HL-60 (cell line): ENCODE results near the gene COL4A3.

ENCODE experiments used
- GABPA ChIP-seq: IDR thresholded peaks from 2 replicates; pipeline ENCODE4 v1.6.1; 2012; ENCODE audit warnings: low read depth
- POLR2AphosphoS5 ChIP-seq: IDR thresholded peaks from 2 replicates; pipeline ENCODE4 v1.6.1; 2012; ENCODE audit warnings: low read depth
- SPI1 ChIP-seq: IDR thresholded peaks from 2 replicates; pipeline ENCODE4 v1.6.1; 2012; ENCODE audit warnings: low read depth, mild to moderate bottlenecking, borderline replicate concordance
- TF ChIP-seq, protein P1 (sequence below): IDR thresholded peaks from one replicate; pipeline ENCODE4 v1.5.1; 2011; ENCODE audit warnings: low read length, control low read depth, inconsistent platforms; ENCODE audit not compliant: insufficient read depth
- TF ChIP-seq, protein P2 (sequence below): IDR thresholded peaks from 2 replicates; pipeline ENCODE4 v1.6.1; 2012; ENCODE audit warnings: low read depth; ENCODE audit not compliant: insufficient replicate concordance

DNA sequence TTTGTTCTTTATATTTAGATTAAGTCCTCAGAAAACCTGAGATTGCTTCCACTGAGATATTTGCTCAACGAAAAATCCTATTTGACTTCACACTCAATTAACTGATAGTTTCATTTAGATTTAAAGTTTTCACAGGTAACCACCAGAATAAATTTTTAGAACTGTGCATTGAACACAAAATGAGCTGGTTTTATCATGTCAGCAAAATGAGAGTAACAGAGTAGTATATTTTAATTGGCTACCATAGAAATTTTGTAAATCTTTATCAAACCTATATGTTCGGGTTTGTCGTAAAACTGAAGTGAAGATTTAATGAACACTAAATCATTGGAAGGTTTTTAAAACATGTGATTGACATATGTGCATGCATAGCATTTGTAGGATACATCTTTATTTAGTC, 127.9 kb downstream of the COL4A3 start:
- TF ChIP-seq, protein P1, sequence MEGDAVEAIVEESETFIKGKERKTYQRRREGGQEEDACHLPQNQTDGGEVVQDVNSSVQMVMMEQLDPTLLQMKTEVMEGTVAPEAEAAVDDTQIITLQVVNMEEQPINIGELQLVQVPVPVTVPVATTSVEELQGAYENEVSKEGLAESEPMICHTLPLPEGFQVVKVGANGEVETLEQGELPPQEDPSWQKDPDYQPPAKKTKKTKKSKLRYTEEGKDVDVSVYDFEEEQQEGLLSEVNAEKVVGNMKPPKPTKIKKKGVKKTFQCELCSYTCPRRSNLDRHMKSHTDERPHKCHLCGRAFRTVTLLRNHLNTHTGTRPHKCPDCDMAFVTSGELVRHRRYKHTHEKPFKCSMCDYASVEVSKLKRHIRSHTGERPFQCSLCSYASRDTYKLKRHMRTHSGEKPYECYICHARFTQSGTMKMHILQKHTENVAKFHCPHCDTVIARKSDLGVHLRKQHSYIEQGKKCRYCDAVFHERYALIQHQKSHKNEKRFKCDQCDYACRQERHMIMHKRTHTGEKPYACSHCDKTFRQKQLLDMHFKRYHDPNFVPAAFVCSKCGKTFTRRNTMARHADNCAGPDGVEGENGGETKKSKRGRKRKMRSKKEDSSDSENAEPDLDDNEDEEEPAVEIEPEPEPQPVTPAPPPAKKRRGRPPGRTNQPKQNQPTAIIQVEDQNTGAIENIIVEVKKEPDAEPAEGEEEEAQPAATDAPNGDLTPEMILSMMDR, result no peak
- no peak for TF ChIP-seq GABPA
- no peak for TF ChIP-seq POLR2AphosphoS5
- TF ChIP-seq, protein P2, sequence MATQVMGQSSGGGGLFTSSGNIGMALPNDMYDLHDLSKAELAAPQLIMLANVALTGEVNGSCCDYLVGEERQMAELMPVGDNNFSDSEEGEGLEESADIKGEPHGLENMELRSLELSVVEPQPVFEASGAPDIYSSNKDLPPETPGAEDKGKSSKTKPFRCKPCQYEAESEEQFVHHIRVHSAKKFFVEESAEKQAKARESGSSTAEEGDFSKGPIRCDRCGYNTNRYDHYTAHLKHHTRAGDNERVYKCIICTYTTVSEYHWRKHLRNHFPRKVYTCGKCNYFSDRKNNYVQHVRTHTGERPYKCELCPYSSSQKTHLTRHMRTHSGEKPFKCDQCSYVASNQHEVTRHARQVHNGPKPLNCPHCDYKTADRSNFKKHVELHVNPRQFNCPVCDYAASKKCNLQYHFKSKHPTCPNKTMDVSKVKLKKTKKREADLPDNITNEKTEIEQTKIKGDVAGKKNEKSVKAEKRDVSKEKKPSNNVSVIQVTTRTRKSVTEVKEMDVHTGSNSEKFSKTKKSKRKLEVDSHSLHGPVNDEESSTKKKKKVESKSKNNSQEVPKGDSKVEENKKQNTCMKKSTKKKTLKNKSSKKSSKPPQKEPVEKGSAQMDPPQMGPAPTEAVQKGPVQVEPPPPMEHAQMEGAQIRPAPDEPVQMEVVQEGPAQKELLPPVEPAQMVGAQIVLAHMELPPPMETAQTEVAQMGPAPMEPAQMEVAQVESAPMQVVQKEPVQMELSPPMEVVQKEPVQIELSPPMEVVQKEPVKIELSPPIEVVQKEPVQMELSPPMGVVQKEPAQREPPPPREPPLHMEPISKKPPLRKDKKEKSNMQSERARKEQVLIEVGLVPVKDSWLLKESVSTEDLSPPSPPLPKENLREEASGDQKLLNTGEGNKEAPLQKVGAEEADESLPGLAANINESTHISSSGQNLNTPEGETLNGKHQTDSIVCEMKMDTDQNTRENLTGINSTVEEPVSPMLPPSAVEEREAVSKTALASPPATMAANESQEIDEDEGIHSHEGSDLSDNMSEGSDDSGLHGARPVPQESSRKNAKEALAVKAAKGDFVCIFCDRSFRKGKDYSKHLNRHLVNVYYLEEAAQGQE, result no peak
- no peak for TF ChIP-seq SPI1
